H9 (cell line): Measurements from ENCODE around the gene TCHH. TPM values are rescaled to one million over a fixed set of nuclear protein-coding genes. Genes with fewer than 3 reads are reported as not detected.
"Not testable (repeated sequence)": the region's sequence is repeated elsewhere in the genome, so short reads cannot be mapped to it uniquely, and the experiment has no call there.

Experiments used
- DNase-seq: peaks from one replicate; pipeline ENCODE4 v3.0.0-alpha.2; 2017
- H2AFZ ChIP-seq: one replicate; pipeline ENCODE4 v1.6.1; 2013; ENCODE audit warnings: mild to moderate bottlenecking, low read length, control low read depth, moderate library complexity
- H2AK5ac ChIP-seq: 2 replicates; pipeline ENCODE4 v1.6.1; 2013; ENCODE audit warnings: low read length, control low read depth, mixed read lengths; ENCODE audit not compliant: insufficient read length
- H2BK120ac ChIP-seq: one replicate; pipeline ENCODE4 v1.6.1; 2013; ENCODE audit warnings: low read depth, mild to moderate bottlenecking, low read length, control low read depth, inconsistent platforms; ENCODE audit not compliant: poor library complexity, severe bottlenecking
- H2BK12ac ChIP-seq: 2 replicates; pipeline ENCODE4 v1.6.1; 2013; ENCODE audit warnings: low read length, control low read depth, mixed read lengths, low read depth; ENCODE audit not compliant: insufficient read length
- H2BK15ac ChIP-seq: 2 replicates; pipeline ENCODE4 v1.6.1; 2013; ENCODE audit warnings: low read depth, low read length, control low read depth
- H2BK20ac ChIP-seq: one replicate; pipeline ENCODE4 v1.6.1; 2013; ENCODE audit warnings: low read depth, mild to moderate bottlenecking, low read length, control low read depth, inconsistent platforms; ENCODE audit not compliant: poor library complexity, severe bottlenecking
- H2BK5ac ChIP-seq: 2 replicates; pipeline ENCODE4 v1.6.1; 2013; ENCODE audit warnings: low read length, control low read depth, mixed read lengths; ENCODE audit not compliant: insufficient read length
- H3K14ac ChIP-seq: 2 replicates; pipeline ENCODE4 v1.6.1; 2013; ENCODE audit warnings: low read length, control low read depth; ENCODE audit not compliant: insufficient read depth
- H3K18ac ChIP-seq: 2 replicates; pipeline ENCODE4 v1.6.1; 2013; ENCODE audit warnings: low read depth, mild to moderate bottlenecking, mixed read lengths, low read length, control low read depth; ENCODE audit not compliant: insufficient read length
- H3K23ac ChIP-seq: 2 replicates; pipeline ENCODE4 v1.6.1; 2013; ENCODE audit warnings: low read length, control low read depth, mixed read lengths, low read depth; ENCODE audit not compliant: insufficient read length
- H3K23me2 ChIP-seq: 2 replicates; pipeline ENCODE4 v1.6.1; 2013; ENCODE audit warnings: low read depth, mild to moderate bottlenecking, mixed read lengths, low read length, control low read depth; ENCODE audit not compliant: insufficient read length, poor library complexity, severe bottlenecking
- H3K27ac ChIP-seq: 2 replicates; pipeline ENCODE4 v1.5.1; 2013; ENCODE audit warnings: low read length, control low read depth, mixed read lengths, low read depth; ENCODE audit not compliant: insufficient read length
- H3K27me3 ChIP-seq: 2 replicates; pipeline ENCODE4 v1.6.1; 2013; ENCODE audit warnings: low read length, control low read depth, inconsistent platforms; ENCODE audit not compliant: insufficient read depth
- H3K4ac ChIP-seq: 2 replicates; pipeline ENCODE4 v1.6.1; 2013; ENCODE audit warnings: low read depth, mild to moderate bottlenecking, control low read depth, inconsistent platforms, low read length, moderate library complexity
- H3K4me1 ChIP-seq: 2 replicates; pipeline ENCODE4 v1.6.1; 2013; ENCODE audit warnings: low read length, control low read depth, inconsistent platforms; ENCODE audit not compliant: insufficient read depth
- H3K4me2 ChIP-seq: 2 replicates; pipeline ENCODE4 v1.6.1; 2013; ENCODE audit warnings: low read length, control low read depth, mixed read lengths; ENCODE audit not compliant: insufficient read length, insufficient read depth
- H3K56ac ChIP-seq: 2 replicates; pipeline ENCODE4 v1.6.1; 2013; ENCODE audit warnings: low read depth, mild to moderate bottlenecking, mixed read lengths, low read length, control low read depth; ENCODE audit not compliant: insufficient read length
- H3K79me1 ChIP-seq: 2 replicates; pipeline ENCODE4 v1.6.1; 2013; ENCODE audit warnings: low read depth, mild to moderate bottlenecking, moderate library complexity, low read length, control low read depth, inconsistent platforms; ENCODE audit not compliant: insufficient read depth, poor library complexity, severe bottlenecking
- H3K79me2 ChIP-seq: 2 replicates; pipeline ENCODE4 v1.6.1; 2013; ENCODE audit warnings: low read length, control low read depth, inconsistent platforms; ENCODE audit not compliant: insufficient read depth
- H3K9ac ChIP-seq: 2 replicates; pipeline ENCODE4 v1.6.1; 2013; ENCODE audit warnings: low read length, control low read depth, mixed read lengths; ENCODE audit not compliant: insufficient read length; ENCODE audit errors: extremely low read depth
- H3K9me3 ChIP-seq: one replicate; pipeline ENCODE4 v1.6.1; 2013; ENCODE audit warnings: low read depth, low read length, inconsistent platforms; ENCODE audit not compliant: control insufficient read depth
- H3T11ph ChIP-seq: one replicate; pipeline ENCODE4 v1.6.1; 2013; ENCODE audit warnings: mild to moderate bottlenecking, low read length, control low read depth, inconsistent platforms
- H4K20me1 ChIP-seq: one replicate; pipeline ENCODE4 v1.6.1; 2013; ENCODE audit not compliant: control insufficient read depth, insufficient read length, insufficient read depth
- H4K5ac ChIP-seq: 2 replicates; pipeline ENCODE4 v1.6.1; 2013; ENCODE audit warnings: low read depth, mild to moderate bottlenecking, mixed read lengths, low read length, control low read depth; ENCODE audit not compliant: insufficient read length
- H4K8ac ChIP-seq: replicated peaks from 2 replicates; pipeline ENCODE4 v1.6.1; 2013; ENCODE audit warnings: low read length, control low read depth, mixed read lengths, low read depth; ENCODE audit not compliant: insufficient read length
- H4K91ac ChIP-seq: 2 replicates; pipeline ENCODE4 v1.6.1; 2013; ENCODE audit warnings: low read depth, mild to moderate bottlenecking, moderate library complexity, mixed read lengths, low read length, control low read depth; ENCODE audit not compliant: insufficient read length
- H3K27ac Mint-ChIP-seq, 3 experiments: 2 replicates in 2 of 3; 3 replicates in 1 of 3; pipeline ENCODE4 v1.8.0; 2020 to 2021; ENCODE audit warnings: mixed read lengths in 3 of 3, mild to moderate bottlenecking in 1 of 3, moderate library complexity in 1 of 3
- H3K27me3 Mint-ChIP-seq: 2 replicates; pipeline ENCODE4 v1.8.0; 2021; ENCODE audit warnings: low read depth, mild to moderate bottlenecking, moderate library complexity, mixed read lengths
- H3K36me3 Mint-ChIP-seq, 3 experiments: 2 replicates in 2 of 3; 3 replicates in 1 of 3; pipeline ENCODE4 v1.8.0; 2020 to 2021; ENCODE audit warnings: low read depth in 3 of 3, mixed read lengths in 3 of 3; ENCODE audit not compliant: insufficient read depth in 1 of 3
- H3K4me1 Mint-ChIP-seq, 2 experiments: 2 replicates each; pipeline ENCODE4 v1.8.0; 2020; ENCODE audit warnings: mixed read lengths in 2 of 2
- H3K4me3 Mint-ChIP-seq, 2 experiments: 2 replicates in 1 of 2; 3 replicates in 1 of 2; pipeline ENCODE4 v1.8.0; 2020 to 2021; ENCODE audit warnings: mild to moderate bottlenecking in 2 of 2, mixed read lengths in 2 of 2, moderate library complexity in 1 of 2
- H3K9me3 Mint-ChIP-seq, 2 experiments: 2 replicates in 1 of 2; 3 replicates in 1 of 2; pipeline ENCODE4 v1.8.0; 2020; ENCODE audit warnings: mild to moderate bottlenecking in 2 of 2, mixed read lengths in 2 of 2, moderate library complexity in 1 of 2
- WGBS: extraction: QIAGEN DNeasy Blood & Tissue Kit; methylation state at CpG from one replicate; pipeline ENCODE4 v1.1.7; 2013; ENCODE audit warnings: missing lambda C conversion rate, low lambda C conversion rate, mixed read lengths; ENCODE audit not compliant: insufficient read length; ENCODE audit errors: extremely low coverage; 5-methylcytosine and 5-hydroxymethylcytosine counted together
- total RNA-seq: library from RNA; stranded (reverse); gene quantifications from 2 replicates; pipeline ENCODE4 v1.2.1, GENCODE V29; 2021
- TF ChIP-seq, protein P1 (sequence below): fragments of 200-600 bp; sonication (generic); conservative IDR thresholded peaks from 3 replicates; pipeline ENCODE4 v1.8.0; 2021; ENCODE audit warnings: antibody characterized with exemption, mild to moderate bottlenecking

Gene TCHH
- total RNA-seq, 1 experiment from 2014 or later: not detected

GRCh38 chr1:152145769-152146168, 30.5 kb upstream of the TCHH start:
- no peak overlapping the region for H2AK5ac ChIP-seq
- Mint-ChIP-seq H3K4me3 (no peak overlapping the region), H3K27ac (no peak overlapping the region), H3K27me3 (peaks cover 8% of the 10 kb centered on the region), H3K4me1 (no peaks in the 10 kb centered on the region), H3K9me3 (peaks cover 69 to 81% of the 10 kb centered on the region in 2 experiments), H3K36me3 (peaks cover 0 to 14% (median 7%) of the 10 kb centered on the region in 3 experiments; a peak in 4 of 7 replicates)
- no peaks in the 10 kb centered on the region for H3K79me1 ChIP-seq
- H3K27ac ChIP-seq: no peak overlapping the region
- H2BK120ac ChIP-seq: no peak overlapping the region
- no peak overlapping the region for H3K9ac ChIP-seq
- H2BK20ac ChIP-seq: no peak overlapping the region
- H3T11ph ChIP-seq: no peak overlapping the region
- no peaks in the 10 kb centered on the region for H3K23me2 ChIP-seq
- H2BK12ac ChIP-seq: no peak overlapping the region
- TF ChIP-seq, protein P1, sequence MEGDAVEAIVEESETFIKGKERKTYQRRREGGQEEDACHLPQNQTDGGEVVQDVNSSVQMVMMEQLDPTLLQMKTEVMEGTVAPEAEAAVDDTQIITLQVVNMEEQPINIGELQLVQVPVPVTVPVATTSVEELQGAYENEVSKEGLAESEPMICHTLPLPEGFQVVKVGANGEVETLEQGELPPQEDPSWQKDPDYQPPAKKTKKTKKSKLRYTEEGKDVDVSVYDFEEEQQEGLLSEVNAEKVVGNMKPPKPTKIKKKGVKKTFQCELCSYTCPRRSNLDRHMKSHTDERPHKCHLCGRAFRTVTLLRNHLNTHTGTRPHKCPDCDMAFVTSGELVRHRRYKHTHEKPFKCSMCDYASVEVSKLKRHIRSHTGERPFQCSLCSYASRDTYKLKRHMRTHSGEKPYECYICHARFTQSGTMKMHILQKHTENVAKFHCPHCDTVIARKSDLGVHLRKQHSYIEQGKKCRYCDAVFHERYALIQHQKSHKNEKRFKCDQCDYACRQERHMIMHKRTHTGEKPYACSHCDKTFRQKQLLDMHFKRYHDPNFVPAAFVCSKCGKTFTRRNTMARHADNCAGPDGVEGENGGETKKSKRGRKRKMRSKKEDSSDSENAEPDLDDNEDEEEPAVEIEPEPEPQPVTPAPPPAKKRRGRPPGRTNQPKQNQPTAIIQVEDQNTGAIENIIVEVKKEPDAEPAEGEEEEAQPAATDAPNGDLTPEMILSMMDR: no peak
- no peak overlapping the region for H3K18ac ChIP-seq
- H3K79me2 ChIP-seq: no peaks in the 10 kb centered on the region
- H3K23ac ChIP-seq: no peak overlapping the region
- H3K4me2 ChIP-seq: no peak overlapping the region
- no peaks in the 10 kb centered on the region for H4K20me1 ChIP-seq
- no peak overlapping the region for H4K5ac ChIP-seq
- H2BK15ac ChIP-seq: no peak overlapping the region
- H2AFZ ChIP-seq: no peak overlapping the region
- no peak for DNase-seq
- no peak overlapping the region for H4K8ac ChIP-seq
- whole genome bisulfite sequencing: no CpG with 5 or more reads among the region's 4 CpGs
- H4K91ac ChIP-seq: no peak overlapping the region
- no peak overlapping the region for H3K56ac ChIP-seq
- no peaks in the 10 kb centered on the region for H3K4me1 ChIP-seq
- H3K4ac ChIP-seq: no peak overlapping the region
- H3K9me3 ChIP-seq: peaks cover 45% of the 10 kb centered on the region
- no peak overlapping the region for H3K14ac ChIP-seq
- H3K27me3 ChIP-seq: no peaks in the 10 kb centered on the region
- no peak overlapping the region for H2BK5ac ChIP-seq

GRCh38 chr1:152144674-152145183, 29.5 kb upstream of the TCHH start:
- not testable (repeated sequence) for H4K20me1 ChIP-seq, H2AK5ac ChIP-seq, H3K4me3 Mint-ChIP-seq, H3K14ac ChIP-seq, H3K27me3 Mint-ChIP-seq, H3K9ac ChIP-seq, H4K5ac ChIP-seq, H4K91ac ChIP-seq, H2BK5ac ChIP-seq, H3K27me3 ChIP-seq, H3K79me2 ChIP-seq, H2BK15ac ChIP-seq, H3K4me1 ChIP-seq, H2BK12ac ChIP-seq, H3K79me1 ChIP-seq, H4K8ac ChIP-seq, DNase-seq, H3K27ac ChIP-seq, H2BK20ac ChIP-seq, H3K4ac ChIP-seq, H3K4me1 Mint-ChIP-seq, H3K56ac ChIP-seq, H3K27ac Mint-ChIP-seq, H2BK120ac ChIP-seq, H3K18ac ChIP-seq, H3K23me2 ChIP-seq, H3T11ph ChIP-seq, H3K4me2 ChIP-seq, H2AFZ ChIP-seq, H3K23ac ChIP-seq
- WGBS: no CpG with 5 or more reads among the region's 25 CpGs
- peaks cover 41% of the 10 kb centered on the region for H3K9me3 ChIP-seq
- peaks cover 66 to 79% of the 10 kb centered on the region in 2 experiments for H3K9me3 Mint-ChIP-seq
- H3K36me3 Mint-ChIP-seq: peaks cover 0 to 11% (median 7%) of the 10 kb centered on the region in 3 experiments; a peak in 4 of 7 replicates
